GM12875 (cell line): ENCODE results near the gene GRIP2.

Source experiments
- H3K4me3 ChIP-seq: one replicate; pipeline ENCODE4 v1.5.1; 2011; ENCODE audit warnings: low read depth, low read length, control low read depth
- TF ChIP-seq, protein P1 (sequence below): IDR thresholded peaks from 2 replicates; pipeline ENCODE4 v1.5.1; 2011; ENCODE audit warnings: low read depth, mild to moderate bottlenecking, control low read depth, inconsistent platforms, low read length, moderate library complexity, borderline replicate concordance; ENCODE audit not compliant: insufficient read depth

The GRIP2 gene

GRCh38 chr3:14528081-14528480 lies 12.1 kb downstream of the GRIP2 start:
- H3K4me3 ChIP-seq, result no peak overlapping the region
- TF ChIP-seq, protein P1, sequence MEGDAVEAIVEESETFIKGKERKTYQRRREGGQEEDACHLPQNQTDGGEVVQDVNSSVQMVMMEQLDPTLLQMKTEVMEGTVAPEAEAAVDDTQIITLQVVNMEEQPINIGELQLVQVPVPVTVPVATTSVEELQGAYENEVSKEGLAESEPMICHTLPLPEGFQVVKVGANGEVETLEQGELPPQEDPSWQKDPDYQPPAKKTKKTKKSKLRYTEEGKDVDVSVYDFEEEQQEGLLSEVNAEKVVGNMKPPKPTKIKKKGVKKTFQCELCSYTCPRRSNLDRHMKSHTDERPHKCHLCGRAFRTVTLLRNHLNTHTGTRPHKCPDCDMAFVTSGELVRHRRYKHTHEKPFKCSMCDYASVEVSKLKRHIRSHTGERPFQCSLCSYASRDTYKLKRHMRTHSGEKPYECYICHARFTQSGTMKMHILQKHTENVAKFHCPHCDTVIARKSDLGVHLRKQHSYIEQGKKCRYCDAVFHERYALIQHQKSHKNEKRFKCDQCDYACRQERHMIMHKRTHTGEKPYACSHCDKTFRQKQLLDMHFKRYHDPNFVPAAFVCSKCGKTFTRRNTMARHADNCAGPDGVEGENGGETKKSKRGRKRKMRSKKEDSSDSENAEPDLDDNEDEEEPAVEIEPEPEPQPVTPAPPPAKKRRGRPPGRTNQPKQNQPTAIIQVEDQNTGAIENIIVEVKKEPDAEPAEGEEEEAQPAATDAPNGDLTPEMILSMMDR, result no peak

DNA sequence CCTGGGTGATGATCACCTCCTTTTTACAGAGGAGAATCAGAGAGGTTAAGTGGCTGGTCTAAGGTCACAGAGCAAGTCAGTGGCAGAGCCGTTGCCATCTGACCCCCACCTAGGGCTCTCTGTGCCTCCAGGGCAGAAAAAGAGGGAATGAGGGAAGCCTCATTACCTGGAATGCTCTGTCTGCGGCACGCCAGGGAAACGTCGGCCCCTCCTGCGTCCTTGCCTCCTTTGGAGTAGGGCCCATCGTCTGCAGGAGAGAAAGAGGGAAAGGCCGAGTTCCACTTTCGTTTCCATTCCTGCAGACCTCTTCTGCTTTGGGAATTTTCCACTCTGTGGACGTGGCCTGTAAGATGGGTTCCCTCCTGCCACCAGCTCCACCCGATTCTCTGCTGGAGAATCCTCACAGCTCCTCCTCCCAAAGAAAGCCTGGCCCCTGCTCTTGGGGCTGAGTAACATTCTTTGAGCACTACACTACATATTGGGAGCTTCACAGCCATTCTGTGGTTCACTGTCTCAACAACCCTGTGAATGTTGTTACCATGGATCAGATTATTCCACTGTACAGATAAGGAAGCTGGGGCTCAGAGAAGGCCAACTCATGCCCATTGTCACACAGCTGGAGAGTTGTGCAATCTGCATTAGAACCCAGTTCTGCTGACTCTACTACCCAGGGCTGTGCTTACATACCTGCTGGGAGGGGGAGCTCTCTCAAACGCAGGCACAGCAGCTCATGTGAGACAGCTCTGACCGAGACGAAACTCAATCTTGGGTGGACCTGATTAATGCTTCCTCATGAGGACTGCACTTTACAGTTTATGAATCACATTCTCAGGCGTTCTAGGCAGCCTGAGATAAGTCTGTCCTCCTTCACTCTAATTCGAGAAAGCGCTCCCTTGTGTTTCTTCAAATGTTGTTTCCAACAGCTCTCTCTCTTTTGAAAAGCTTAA lies 14.2 kb downstream of the GRIP2 start:
- H3K4me3 ChIP-seq, result no peak overlapping the region
- TF ChIP-seq, protein P1, result no peak

- TF ChIP-seq, protein P1, result no peak
- no peak overlapping the region for H3K4me3 ChIP-seq
These were observed 15.1 kb downstream of the GRIP2 start for GRCh38 chr3:14524920-14525660.

- H3K4me3 ChIP-seq, result no peak overlapping the region
- TF ChIP-seq, protein P1, result no peak
These were observed 15.8 kb downstream of the GRIP2 start for GRCh38 chr3:14524311-14524711.

GRCh38 chr3:14523792-14524191 lies 16.4 kb downstream of the GRIP2 start:
- H3K4me3 ChIP-seq, result no peak overlapping the region
- TF ChIP-seq, protein P1, result no peak

GRCh38 chr3:14522768-14523167 lies 17.4 kb downstream of the GRIP2 start:
- TF ChIP-seq, protein P1, result no peak

More at GRCh38 chr3:14522768-14523167, 17.4 kb downstream of the GRIP2 start:
- no peak overlapping the region for H3K4me3 ChIP-seq
